ENCODE data around the gene MRE11. TPM values are rescaled to one million over a fixed set of nuclear protein-coding genes. Genes with fewer than 3 reads are reported as not detected.

The MRE11 gene
- total and polyA plus RNA-seq, 9 of the 15 experiments (the other 6 are each of a cell fraction or from before 2014, with no cell fraction given): 18.3 to 45.2 (median 29.1) TPM

DNA sequence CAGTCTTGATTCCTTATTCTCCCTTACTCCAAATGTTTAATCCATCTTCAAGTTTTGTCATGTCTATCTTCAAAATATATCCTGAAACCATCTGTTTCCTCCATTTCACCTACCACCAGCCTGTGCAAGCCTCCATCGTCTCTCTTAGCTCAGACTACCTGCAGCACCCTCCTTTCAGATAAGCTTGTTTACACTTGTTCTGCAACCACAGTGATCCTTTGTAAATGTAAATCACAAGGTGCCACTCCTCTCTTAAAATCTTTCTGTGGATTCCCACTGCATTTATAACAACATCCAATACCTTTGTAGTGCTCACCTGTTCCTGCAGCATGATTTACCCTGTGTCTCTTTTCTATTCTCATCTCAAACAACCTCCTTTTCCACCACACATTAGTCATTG is 60.6 kb downstream of the MRE11 start:
- Histone ChIP-seq H4K20me1 (replicated peaks; ENCODE audit: control insufficient read depth, insufficient read depth, low read length) (no peaks in the 10 kb centered on the region), H3K4me1 (replicated peaks in 1 of 2; ENCODE audit: control insufficient read depth in 2 of 2, insufficient read depth in 2 of 2, low read length in 2 of 2) (no peaks in the 10 kb centered on the region), H3K79me2 (ENCODE audit: control insufficient read depth, insufficient read depth, low read length) (no peaks in the 10 kb centered on the region), H3K27ac (ENCODE audit: extremely low read depth, low read depth, low read length) (no peak overlapping the region), H3K9me1 (ENCODE audit: control insufficient read depth, insufficient read depth, low read length) (no peaks in the 10 kb centered on the region), H3K4me2 (ENCODE audit: insufficient read depth, low read length) (no peak overlapping the region), H3K9ac (ENCODE audit: insufficient read depth in 1 of 2, low read depth in 2 of 2, low read length in 2 of 2) (no peak overlapping the region), H2AFZ (ENCODE audit: low read depth, low read length) (no peak overlapping the region), H3K27me3 (ENCODE audit: control insufficient read depth in 2 of 2, insufficient read depth in 2 of 2, low read length in 2 of 2) (no peaks in the 10 kb centered on the region), H3K9me3 (replicated peaks; ENCODE audit: control insufficient read depth, insufficient read depth, low read depth, low read length) (no peaks in the 10 kb centered on the region), H3K36me3 (ENCODE audit: control insufficient read depth, insufficient read depth, low read length) (peaks cover 55% of the 10 kb centered on the region), H3K4me3 (no peak overlapping the region)
- DNase-seq (ENCODE audit: extremely low read depth in 1 of 4, low spot score in 3 of 4) (no peak), ATAC-seq (no peak), FAIRE-seq (no peak)
- no TSS peak for BruUV-seq (replicated peaks)
- ChIA-PET POLR2A (interaction anchor here (0.7 to 2.4 kb wide), 2 partner anchors 9 to 11 kb away, joined by 3 to 11 read pairs; no protein-coding TSS in a partner anchor), CTCF (ENCODE audit: low intra/inter-chr PET ratio) (no interaction called here)
- 53% methylated on average over 1 of the region's 1 CpG for WGBS (ENCODE audit: insufficient coverage, low coverage, missing lambda C conversion rate)
- TF ChIP-seq PHF21A (IDR thresholded peaks at IDR 0.05; ENCODE audit: borderline replicate concordance, low read depth): no peak
- TF ChIP-seq SP2 (IDR thresholded peaks at IDR 0.05; ENCODE audit: extremely low read depth, low read depth, low read length, poor library complexity, severe bottlenecking): no peak
- TF ChIP-seq RCOR1 (IDR thresholded peaks at IDR 0.05; ENCODE audit: borderline replicate concordance in 1 of 2, low read depth in 2 of 2, low read length in 2 of 2): no peak
- no peak for TF ChIP-seq POLR2G (IDR thresholded peaks at IDR 0.05; ENCODE audit: low read depth, low read length)
- TF ChIP-seq JUNB (CRISPR knock-in tag; conservative IDR thresholded peaks at IDR 0.05): no peak
- TF ChIP-seq POLR2AphosphoS5 (IDR thresholded peaks at IDR 0.05; ENCODE audit: control insufficient read depth, insufficient read depth, low read depth, low read length): no peak
- no peak for TF ChIP-seq ZNF41 (CRISPR knock-in tag; conservative IDR thresholded peaks at IDR 0.05)
- TF ChIP-seq EGR1 (conservative IDR thresholded peaks at IDR 0.05): no peak
- no peak for TF ChIP-seq POLR2B (IDR thresholded peaks at IDR 0.05; ENCODE audit: low read depth, partially characterized antibody)
- TF ChIP-seq SRSF9 (IDR thresholded peaks at IDR 0.05; ENCODE audit: borderline replicate concordance, low read depth, low read length): no peak
- TF ChIP-seq ZNF445 (CRISPR knock-in tag; IDR thresholded peaks at IDR 0.05; ENCODE audit: low read depth): no peak
- no peak for TF ChIP-seq ZNF239 (CRISPR knock-in tag; IDR thresholded peaks at IDR 0.05)
- no peak for TF ChIP-seq GABPA (tag; conservative IDR thresholded peaks at IDR 0.05; ENCODE audit: low read depth)
- in situ Hi-C loops (cut with MboI): no loop called here
- intact Hi-C loops (cut with micrococcal nuclease): no loop called here

All from K562 (cell line).